Dendritic cell treated with granulocyte-macrophage colony-stimulating factor and Interleukin-4, amounts not matched to agents 40 ng/mL and 50 ng/mL, for 4 days (primary cell): ENCODE measurements around the gene N4BP2.
"Not testable (repeated sequence)": the region's sequence is repeated elsewhere in the genome, so short reads cannot be mapped to it uniquely, and the experiment has no call there.

Experiments
- H3K27ac Mint-ChIP-seq: one replicate; pipeline ENCODE4 v1.8.0; 2022; ENCODE audit warnings: mild to moderate bottlenecking, mixed read lengths
- H3K27me3 Mint-ChIP-seq: one replicate; pipeline ENCODE4 v1.8.0; 2022; ENCODE audit warnings: mild to moderate bottlenecking, mixed read lengths
- H3K36me3 Mint-ChIP-seq: one replicate; pipeline ENCODE4 v1.8.0; 2022; ENCODE audit warnings: low read depth, mixed read lengths
- H3K4me1 Mint-ChIP-seq: one replicate; pipeline ENCODE4 v1.8.0; 2022; ENCODE audit warnings: low read depth, mixed read lengths
- H3K4me3 Mint-ChIP-seq: one replicate; pipeline ENCODE4 v1.8.0; 2022; ENCODE audit warnings: mild to moderate bottlenecking, moderate library complexity, mixed read lengths
- H3K9me3 Mint-ChIP-seq: one replicate; pipeline ENCODE4 v1.8.0; 2022; ENCODE audit warnings: mixed read lengths
- intact Hi-C: fragments of 100-400 bp; cut with micrococcal nuclease; formaldehyde crosslinking; loops from one replicate; pipeline ENCODE4 v1.15.0; 2022

Gene N4BP2

GRCh38 chr4:40056716-40057585 is at the start of gene N4BP2:
Gene N4BP2, plus strand, starts transcription at chr4:40056850. Its CDS starts 40,491 bp downstream, at chr4:40097341.
- intact Hi-C loops = loop anchor here (5.0 kb wide), 1 partner anchor 250 kb away; no protein-coding TSS in a partner anchor
- no peaks in the 10 kb centered on the region for H3K9me3 Mint-ChIP-seq
- peak within 1 kb of the TSS; percentile 93 for H3K4me3 Mint-ChIP-seq
- H3K36me3 Mint-ChIP-seq = peaks cover 46% of the 10 kb centered on the region
- H3K4me1 Mint-ChIP-seq = peaks cover 22% of the 10 kb centered on the region
- peak within 1 kb of the TSS; percentile 97 for H3K27ac Mint-ChIP-seq
- H3K27me3 Mint-ChIP-seq = peaks cover 4% of the 10 kb centered on the region

GRCh38 chr4:40016007-40016406 is 40.6 kb upstream of the N4BP2 start:
- Mint-ChIP-seq H3K9me3 (no peaks in the 10 kb centered on the region), H3K27me3 (peaks cover 3% of the 10 kb centered on the region), H3K36me3 (no peaks in the 10 kb centered on the region), H3K4me3 (no peak overlapping the region), H3K4me1 (no peaks in the 10 kb centered on the region), H3K27ac (no peak overlapping the region)
- intact Hi-C loops = no loop called here

GRCh38 chr4:40020221-40020620 is 36.4 kb upstream of the N4BP2 start:
- Mint-ChIP-seq H3K4me3 (no peak overlapping the region), H3K36me3 (no peaks in the 10 kb centered on the region), H3K27me3 (peaks cover 3% of the 10 kb centered on the region), H3K9me3 (no peaks in the 10 kb centered on the region), H3K4me1 (no peaks in the 10 kb centered on the region), H3K27ac (no peak overlapping the region)
- intact Hi-C loops = no loop called here

- H3K36me3 Mint-ChIP-seq, H3K9me3 Mint-ChIP-seq, H3K4me3 Mint-ChIP-seq, H3K27me3 Mint-ChIP-seq, H3K27ac Mint-ChIP-seq, H3K4me1 Mint-ChIP-seq, intact Hi-C loops: not testable (repeated sequence)
Observed at GRCh38 chr4:40021116-40021515, 35.5 kb upstream of the N4BP2 start.

- intact Hi-C loops, H3K9me3 Mint-ChIP-seq, H3K27me3 Mint-ChIP-seq, H3K4me3 Mint-ChIP-seq, H3K36me3 Mint-ChIP-seq, H3K27ac Mint-ChIP-seq, H3K4me1 Mint-ChIP-seq: not testable (repeated sequence)
Observed at GRCh38 chr4:40024049-40024448, 32.6 kb upstream of the N4BP2 start.

GRCh38 chr4:40032785-40033184 is 23.9 kb upstream of the N4BP2 start:
- Mint-ChIP-seq H3K27me3 (no peaks in the 10 kb centered on the region), H3K27ac (no peak overlapping the region), H3K4me1 (no peaks in the 10 kb centered on the region), H3K36me3 (no peaks in the 10 kb centered on the region), H3K4me3 (no peak overlapping the region), H3K9me3 (no peaks in the 10 kb centered on the region)
- intact Hi-C loops = no loop called here

GRCh38 chr4:40033613-40034012 is 23.0 kb upstream of the N4BP2 start:
- Mint-ChIP-seq H3K4me1 (no peaks in the 10 kb centered on the region), H3K4me3 (no peak overlapping the region), H3K36me3 (no peaks in the 10 kb centered on the region), H3K9me3 (no peaks in the 10 kb centered on the region), H3K27ac (no peak overlapping the region), H3K27me3 (no peaks in the 10 kb centered on the region)
- intact Hi-C loops = no loop called here

GRCh38 chr4:40038977-40039376 is 17.7 kb upstream of the N4BP2 start:
- H3K4me3 Mint-ChIP-seq = no peak overlapping the region
- H3K27ac Mint-ChIP-seq = no peak overlapping the region
- no peaks in the 10 kb centered on the region for H3K27me3 Mint-ChIP-seq
- intact Hi-C loops = no loop called here
- H3K4me1 Mint-ChIP-seq = no peaks in the 10 kb centered on the region
- H3K36me3 Mint-ChIP-seq = no peaks in the 10 kb centered on the region
- no peaks in the 10 kb centered on the region for H3K9me3 Mint-ChIP-seq

GRCh38 chr4:40040908-40041307 is 15.7 kb upstream of the N4BP2 start:
- no peak overlapping the region for H3K4me3 Mint-ChIP-seq
- H3K36me3 Mint-ChIP-seq = no peaks in the 10 kb centered on the region
- H3K9me3 Mint-ChIP-seq = no peaks in the 10 kb centered on the region
- no peaks in the 10 kb centered on the region for H3K27me3 Mint-ChIP-seq
- intact Hi-C loops = no loop called here
- H3K4me1 Mint-ChIP-seq = no peaks in the 10 kb centered on the region
- H3K27ac Mint-ChIP-seq = no peak overlapping the region

GRCh38 chr4:40043786-40044185 is 12.9 kb upstream of the N4BP2 start:
- Mint-ChIP-seq H3K9me3 (no peaks in the 10 kb centered on the region), H3K36me3 (no peaks in the 10 kb centered on the region), H3K4me3 (no peak overlapping the region), H3K4me1 (no peaks in the 10 kb centered on the region), H3K27me3 (no peaks in the 10 kb centered on the region), H3K27ac (no peak overlapping the region)
- intact Hi-C loops = no loop called here

- peaks cover 5% of the 10 kb centered on the region for H3K4me1 Mint-ChIP-seq
- H3K9me3 Mint-ChIP-seq = no peaks in the 10 kb centered on the region
- no peak overlapping the region for H3K4me3 Mint-ChIP-seq
- no peaks in the 10 kb centered on the region for H3K36me3 Mint-ChIP-seq
- no peak overlapping the region for H3K27ac Mint-ChIP-seq
- H3K27me3 Mint-ChIP-seq = peaks cover 1% of the 10 kb centered on the region
- intact Hi-C loops = no loop called here
Observed at GRCh38 chr4:40046311-40046980, 10.2 kb upstream of the N4BP2 start.

GRCh38 chr4:40053161-40053560 is 3.5 kb upstream of the N4BP2 start:
- Mint-ChIP-seq H3K27me3 (peaks cover 7% of the 10 kb centered on the region), H3K36me3 (peaks cover 25% of the 10 kb centered on the region), H3K9me3 (no peaks in the 10 kb centered on the region), H3K4me3 (no peak overlapping the region), H3K4me1 (peaks cover 12% of the 10 kb centered on the region), H3K27ac (no peak overlapping the region)
- intact Hi-C loops = loop anchor here (5.0 kb wide), 1 partner anchor 51 kb away; no protein-coding TSS in a partner anchor

GRCh38 chr4:40055511-40055862 is 1.2 kb upstream of the N4BP2 start:
- intact Hi-C loops = loop anchor here (5.0 kb wide), 1 partner anchor 252 kb away; no protein-coding TSS in a partner anchor
- peak overlapping the region; percentile 93 for H3K4me3 Mint-ChIP-seq
- peaks cover 36% of the 10 kb centered on the region for H3K36me3 Mint-ChIP-seq
- peaks cover 22% of the 10 kb centered on the region for H3K4me1 Mint-ChIP-seq
- H3K27ac Mint-ChIP-seq = peak overlapping the region; percentile 97
- no peaks in the 10 kb centered on the region for H3K9me3 Mint-ChIP-seq
- peaks cover 7% of the 10 kb centered on the region for H3K27me3 Mint-ChIP-seq

- intact Hi-C loops = loop anchor here (5.0 kb wide), 1 partner anchor 251 kb away; no protein-coding TSS in a partner anchor
- H3K27me3 Mint-ChIP-seq = peaks cover 7% of the 10 kb centered on the region
- peaks cover 39% of the 10 kb centered on the region for H3K36me3 Mint-ChIP-seq
- H3K4me3 Mint-ChIP-seq = peak overlapping the region; percentile 93
- H3K9me3 Mint-ChIP-seq = no peaks in the 10 kb centered on the region
- peaks cover 22% of the 10 kb centered on the region for H3K4me1 Mint-ChIP-seq
- peak overlapping the region; percentile 97 for H3K27ac Mint-ChIP-seq
Observed at GRCh38 chr4:40055863-40056715, 561 bp upstream of the N4BP2 start.
